Thoracic aorta (tissue), 2 donors: ENCODE data around the gene HPCAL4. TPM values are rescaled to one million over a fixed set of nuclear protein-coding genes. Genes with fewer than 3 reads are reported as not detected.

Source experiments
- ATAC-seq: fragments of 150-250 bp; one replicate; pipeline ENCODE4 v1.8.0; 2017; ENCODE audit warnings: low read depth; ENCODE audit not compliant: insufficient number of reproducible peaks, low FRiP score
- DNase-seq: peaks from one replicate; pipeline ENCODE4 v3.0.0-alpha.2; 2020; ENCODE audit warnings: low spot score
- H3K27ac ChIP-seq, 2 donors: fragments of 200-600 bp; sonication (generic); 1 replicate in 1 of 2; 2 replicates in 1 of 2; pipeline ENCODE4 v1.5.1; 2016; ENCODE audit warnings: mild to moderate bottlenecking in 2 of 2, moderate library complexity in 2 of 2
- H3K27me3 ChIP-seq: fragments of 200-600 bp; sonication (generic); replicated peaks from 2 replicates; pipeline ENCODE4 v1.6.0; 2016; ENCODE audit warnings: mild to moderate bottlenecking; ENCODE audit not compliant: insufficient read depth
- H3K36me3 ChIP-seq: fragments of 200-600 bp; sonication (generic); one replicate; pipeline ENCODE4 v1.5.1; 2016
- H3K4me1 ChIP-seq, 2 donors: fragments of 200-600 bp; sonication (generic); 1 replicate in 1 of 2; 2 replicates in 1 of 2; pipeline versions ENCODE4 v1.5.1 to v1.6.0; 2016; ENCODE audit warnings: low read depth in 2 of 2, mild to moderate bottlenecking in 1 of 2; ENCODE audit not compliant: control insufficient read depth in 1 of 2
- H3K4me3 ChIP-seq: fragments of 200-600 bp; sonication (generic); 2 replicates; pipeline ENCODE4 v1.5.1; 2016; ENCODE audit warnings: mild to moderate bottlenecking
- H3K9me3 ChIP-seq: fragments of 200-600 bp; sonication (generic); 2 replicates; pipeline ENCODE4 v1.5.1; 2016
- CTCF ChIP-seq: fragments of 200-600 bp; sonication (generic); IDR thresholded peaks from one replicate; pipeline ENCODE4 v1.5.1; 2019; ENCODE audit warnings: antibody characterized with exemption
- total RNA-seq, 2 donors: library from RNA; depleted of rRNA; stranded (reverse); fragments of >200 nt; gene quantifications; one replicate each; pipeline versions ENCODE4 v1.1.0 to v1.2.3, GENCODE V29; 2016

Gene HPCAL4
- total RNA-seq, 2 donors from 2014 or later, result 0.35 TPM; not detected in 1

DNA sequence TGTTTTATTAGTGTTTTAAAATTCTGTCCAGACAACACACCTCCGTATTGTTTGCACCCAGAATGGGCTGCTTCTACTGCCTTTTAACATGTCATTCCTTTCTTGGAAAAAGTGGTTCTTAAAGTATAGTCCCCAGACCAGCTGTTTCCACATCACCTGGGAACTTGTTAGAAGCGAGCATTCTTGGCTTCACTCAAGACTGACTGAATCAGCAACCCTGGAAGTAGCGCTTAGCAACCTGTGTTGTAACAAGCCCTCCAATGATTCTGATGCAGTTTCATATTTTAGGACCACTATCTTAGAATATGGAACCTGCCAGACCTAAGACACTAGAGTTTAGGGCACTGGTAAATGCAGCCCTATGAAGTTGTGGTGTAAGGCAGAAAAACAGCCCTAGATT is 41.5 kb upstream of the HPCAL4 start:
- Histone ChIP-seq H3K4me1 (peaks cover 0 to 13% of the 10 kb centered on the region in 2 donors), H3K36me3 (no peaks in the 10 kb centered on the region), H3K27ac (no peak overlapping the region), H3K4me3 (no peak overlapping the region), H3K9me3 (no peaks in the 10 kb centered on the region), H3K27me3 (no peaks in the 10 kb centered on the region)
- no peak for DNase-seq
- TF ChIP-seq CTCF, result no peak
- no peak for ATAC-seq

GRCh38 chr1:39729842-39730241 is 38.6 kb upstream of the HPCAL4 start:
- H3K27me3 ChIP-seq, result no peaks in the 10 kb centered on the region

GRCh38 chr1:39729030-39729429 is 37.8 kb upstream of the HPCAL4 start:
- Histone ChIP-seq H3K27me3 (no peaks in the 10 kb centered on the region), H3K27ac (no peak overlapping the region), H3K4me3 (no peak overlapping the region), H3K36me3 (no peaks in the 10 kb centered on the region), H3K9me3 (no peaks in the 10 kb centered on the region), H3K4me1 (peaks cover 0 to 12% of the 10 kb centered on the region in 2 donors)
- ATAC-seq (no peak), DNase-seq (no peak)
- TF ChIP-seq CTCF, result no peak

More at GRCh38 chr1:39729842-39730241, 38.6 kb upstream of the HPCAL4 start:
- Histone ChIP-seq H3K27ac (no peak overlapping the region), H3K4me1 (peaks cover 0 to 13% of the 10 kb centered on the region in 2 donors), H3K4me3 (no peak overlapping the region), H3K9me3 (no peaks in the 10 kb centered on the region), H3K36me3 (no peaks in the 10 kb centered on the region)
- DNase-seq (no peak), ATAC-seq (no peak)
- no peak for TF ChIP-seq CTCF

DNA sequence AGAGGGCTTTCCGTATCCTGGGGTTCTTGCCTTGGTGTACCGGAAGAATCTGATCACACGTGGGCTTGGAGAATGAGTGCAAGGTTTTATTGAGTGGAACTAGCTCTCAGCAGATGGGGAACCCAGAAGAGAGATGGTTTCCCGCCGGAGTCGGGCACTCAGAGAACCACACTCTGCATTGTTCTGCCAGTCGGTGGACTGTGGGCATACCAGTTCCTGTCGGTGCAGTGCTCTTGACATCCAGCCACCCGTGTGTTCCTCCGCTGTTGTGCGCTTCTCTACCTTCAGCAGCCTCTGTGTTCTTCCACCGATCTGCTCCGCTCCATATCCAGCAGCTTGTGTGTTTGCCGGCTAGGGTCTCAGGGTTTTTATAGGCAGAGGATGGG is 36.7 kb upstream of the HPCAL4 start:
- ATAC-seq (no peak), DNase-seq (no peak)
- Histone ChIP-seq H3K36me3 (no peaks in the 10 kb centered on the region), H3K27me3 (no peaks in the 10 kb centered on the region), H3K4me3 (no peak overlapping the region), H3K9me3 (no peaks in the 10 kb centered on the region), H3K4me1 (peaks cover 0 to 1% of the 10 kb centered on the region in 2 donors), H3K27ac (no peak overlapping the region)
- no peak for TF ChIP-seq CTCF

GRCh38 chr1:39727221-39727931 is 36.1 kb upstream of the HPCAL4 start:
- no peaks in the 10 kb centered on the region for H3K4me1 ChIP-seq
- H3K27me3 ChIP-seq, result no peaks in the 10 kb centered on the region
- H3K4me3 ChIP-seq, result no peak overlapping the region
- no peak overlapping the region for H3K27ac ChIP-seq
- ATAC-seq (no peak), DNase-seq (no peak)
- H3K36me3 ChIP-seq, result no peaks in the 10 kb centered on the region
- no peaks in the 10 kb centered on the region for H3K9me3 ChIP-seq
- TF ChIP-seq CTCF, result no peak
